ENCODE measurements around the gene GLB1L.
"Not testable (repeated sequence)": the region's sequence is repeated elsewhere in the genome, so short reads cannot be mapped to it uniquely, and the experiment has no call there.

Gene GLB1L

DNA sequence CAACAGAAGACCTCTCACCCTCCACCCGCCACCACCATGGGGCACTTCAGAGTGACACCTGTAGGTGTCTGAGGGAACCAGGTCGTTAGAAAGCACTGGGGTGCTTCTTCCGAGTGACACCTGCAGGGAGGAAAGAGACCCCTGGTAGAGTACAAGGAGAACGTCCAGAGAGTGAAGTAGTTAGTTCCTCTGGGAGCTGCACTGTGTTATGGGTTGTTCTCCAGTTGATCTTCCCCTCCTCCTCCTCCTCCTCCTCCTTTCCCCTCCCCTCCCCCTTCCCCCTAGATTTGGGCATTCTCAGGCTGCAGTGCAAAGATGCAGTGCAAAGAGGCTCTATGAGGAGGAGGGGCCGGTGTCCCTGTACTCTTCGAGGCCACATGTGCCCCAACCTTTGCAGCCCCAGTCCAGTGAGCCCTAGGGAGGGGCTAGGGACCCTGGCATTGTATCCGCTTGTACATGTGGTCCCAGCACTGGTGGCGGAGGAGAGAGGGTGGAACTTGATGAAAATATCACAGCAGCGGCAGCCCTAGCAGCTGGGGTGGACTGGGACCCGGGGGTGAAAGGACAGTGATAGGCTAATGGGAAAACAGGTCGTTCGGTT, 34.8 kb upstream of the GLB1L start:
- DNase-seq, result no peak

DNA sequence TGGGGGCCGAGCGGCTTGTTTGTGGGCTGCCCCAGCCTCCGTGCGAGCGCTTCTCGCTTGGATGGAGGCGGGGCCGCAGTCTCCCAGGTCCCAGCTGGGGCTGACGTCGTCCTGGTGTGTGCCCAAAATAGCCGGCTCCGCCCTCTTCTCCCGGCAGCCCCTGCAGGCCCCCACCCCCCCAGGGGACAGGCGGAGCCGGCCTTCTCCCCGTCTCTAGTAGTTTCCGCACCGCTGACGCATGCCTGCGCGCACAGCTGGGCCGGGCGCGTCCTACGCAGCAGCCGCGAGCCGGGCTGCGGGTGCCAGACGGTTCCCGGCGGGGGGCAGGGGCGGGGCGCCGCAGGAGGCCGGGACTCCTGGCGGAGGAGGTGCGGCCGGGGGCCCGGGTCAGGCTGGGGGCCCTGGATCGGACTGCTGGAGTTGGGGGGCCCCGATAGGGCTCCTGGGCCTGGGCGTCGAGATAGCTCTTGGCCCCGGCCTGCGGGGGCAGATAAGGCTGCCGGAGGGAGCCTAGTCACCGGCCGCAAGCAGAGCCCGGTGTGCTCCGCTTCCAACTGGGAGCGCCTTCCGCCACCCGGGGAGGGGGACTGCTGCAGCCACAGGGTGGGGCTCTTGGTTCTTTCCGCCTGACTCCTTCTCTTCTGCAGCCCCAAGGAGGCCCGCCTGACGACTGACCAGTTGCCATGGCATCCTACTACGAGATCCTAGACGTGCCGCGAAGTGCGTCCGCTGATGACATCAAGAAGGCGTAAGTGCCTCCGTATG, 34.1 kb upstream of the GLB1L start, which contains the start of gene DNAJB2:
Gene DNAJB2, plus strand, starts transcription at position 216 of the 765 bp plus-strand sequence. Its CDS starts 468 bp downstream, at position 684.
- peak; percentile 98 for DNase-seq

DNA sequence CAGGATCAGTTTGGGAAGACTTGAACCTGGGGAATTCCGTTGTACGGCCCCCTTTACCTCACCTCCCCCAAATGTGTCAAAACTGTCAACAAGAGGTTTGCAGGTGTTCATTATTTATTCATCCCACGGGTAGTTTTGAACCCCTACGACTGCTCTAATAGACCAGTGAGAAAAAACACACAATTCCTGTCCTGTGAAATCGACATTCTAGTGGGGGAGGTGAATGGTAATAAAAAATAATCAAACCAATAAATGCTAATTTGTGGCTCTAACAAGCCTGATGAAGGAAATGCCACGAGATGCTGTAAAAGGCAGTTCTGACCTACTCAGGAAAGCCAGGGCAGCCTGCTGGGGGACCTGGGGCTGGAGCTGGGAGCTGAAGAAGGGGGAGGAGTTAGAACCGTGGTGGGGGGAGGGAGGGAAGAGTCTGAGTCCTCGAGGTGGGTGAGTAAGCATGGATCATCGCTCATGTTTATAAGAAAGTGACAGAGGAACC, 33.5 kb upstream of the GLB1L start:
- DNase-seq, result no peak

DNA sequence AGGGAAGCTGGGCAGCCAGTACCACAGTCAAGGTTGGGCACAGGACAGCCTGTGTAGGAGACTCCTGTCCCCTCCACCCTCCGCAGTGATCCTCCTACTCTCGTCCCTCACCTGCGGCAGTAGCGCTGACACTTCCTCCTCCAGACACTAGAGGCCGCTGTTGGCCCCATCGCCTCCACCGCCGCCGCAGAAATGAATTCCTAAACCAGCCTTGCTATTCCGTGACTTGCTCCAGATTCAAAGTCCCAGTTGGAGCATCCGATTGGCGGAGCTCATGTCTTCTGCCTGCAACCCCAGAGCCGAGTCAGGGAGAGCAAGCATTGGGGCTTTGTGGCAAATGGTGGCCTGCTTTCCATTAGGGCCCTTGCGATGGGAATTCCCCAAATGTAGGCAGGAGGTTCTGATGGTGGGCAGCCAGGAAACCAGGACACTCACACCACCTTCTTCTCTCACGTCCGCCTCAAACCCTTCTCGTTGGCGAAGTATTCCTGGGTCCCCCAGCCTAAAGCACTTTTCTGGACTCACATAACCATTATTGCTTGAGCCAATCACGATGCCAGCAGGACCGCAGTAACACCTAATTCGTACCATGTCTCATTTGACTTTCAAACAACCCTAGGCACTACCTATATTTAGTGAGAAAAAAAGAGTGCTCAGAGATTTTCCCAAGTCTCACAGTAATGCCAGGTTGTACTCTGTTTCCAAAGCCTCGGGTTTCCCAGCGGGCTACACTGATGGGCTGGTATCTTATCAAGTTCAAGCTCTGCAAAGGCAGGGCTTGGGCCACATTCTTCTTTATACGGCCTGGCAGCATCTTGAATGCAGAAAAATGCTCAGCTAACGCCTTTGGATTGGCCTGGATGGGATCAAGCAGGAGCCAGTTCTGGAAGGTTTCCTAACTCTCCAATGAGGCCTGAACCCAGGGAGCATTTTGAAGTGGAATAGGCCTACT, 32.7 kb upstream of the GLB1L start:
- DNase-seq, result peak; percentile 69

DNA sequence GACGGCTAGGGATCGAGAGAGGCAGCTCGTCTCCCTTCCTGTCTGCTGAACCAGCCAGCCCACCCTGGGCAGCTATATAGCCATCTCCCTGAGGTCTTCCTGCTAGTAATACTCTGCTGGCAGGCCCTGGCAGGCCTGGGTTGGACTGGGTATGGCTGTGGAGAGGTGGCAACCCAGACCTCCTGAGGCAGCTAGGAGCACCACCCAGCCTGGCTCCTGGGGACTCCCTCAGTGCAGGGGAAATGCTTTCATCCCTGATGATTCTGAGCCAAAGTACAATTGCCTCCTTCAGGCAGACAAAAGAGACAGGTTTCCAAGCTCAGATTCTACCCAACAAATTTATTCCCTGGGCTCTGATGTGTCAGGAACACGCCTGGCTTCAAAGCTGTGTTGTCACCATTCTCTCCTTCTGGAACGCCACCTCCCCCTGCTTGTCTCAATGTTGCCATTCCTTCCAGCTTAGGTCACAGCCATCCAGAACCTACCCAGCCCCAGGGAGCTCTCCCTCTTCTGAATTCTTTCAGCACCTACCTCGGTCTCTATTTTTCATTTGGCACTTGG, 29.2 kb upstream of the GLB1L start:
- DNase-seq, result no peak

DNA sequence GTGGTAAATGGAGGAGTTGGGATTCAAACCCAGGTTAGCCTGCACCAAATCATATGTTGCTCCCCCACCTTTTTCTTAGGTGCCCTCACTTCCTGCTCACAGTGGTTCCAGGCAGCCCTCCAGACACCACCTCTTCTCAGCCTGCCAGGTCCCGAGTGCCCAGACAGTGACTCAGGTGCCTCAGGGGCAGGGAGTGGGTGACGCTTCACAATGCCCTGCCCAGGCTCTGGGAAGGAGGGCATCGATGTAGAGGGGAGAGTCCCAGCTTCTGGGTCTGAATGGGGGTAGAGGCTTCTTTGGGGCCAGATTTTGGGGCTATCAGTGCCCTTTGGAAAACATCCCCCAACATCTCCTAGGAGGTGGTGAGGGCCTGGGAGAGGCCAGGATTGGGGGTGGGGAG, 28.7 kb upstream of the GLB1L start:
- DNase-seq, result no peak

DNA sequence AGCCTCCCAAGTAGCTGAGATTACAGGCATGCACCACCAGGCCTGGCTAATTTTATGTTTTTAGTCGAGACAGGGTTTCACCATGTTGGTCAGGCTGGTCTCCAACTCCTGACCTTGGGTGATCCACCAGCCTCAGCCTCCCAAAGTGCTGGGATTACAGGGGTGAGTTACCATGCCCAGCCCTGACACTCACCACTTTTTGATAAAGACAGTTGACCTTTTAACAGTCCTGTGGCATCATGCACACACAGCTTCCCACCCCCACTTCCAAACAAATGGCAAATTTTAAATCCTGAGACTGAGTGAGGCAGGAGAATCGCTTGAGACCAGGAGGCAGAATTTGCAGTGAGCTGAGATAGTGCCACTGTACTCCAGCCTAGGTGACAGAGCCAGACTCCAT, 27.8 kb upstream of the GLB1L start:
- no peak for DNase-seq

DNA sequence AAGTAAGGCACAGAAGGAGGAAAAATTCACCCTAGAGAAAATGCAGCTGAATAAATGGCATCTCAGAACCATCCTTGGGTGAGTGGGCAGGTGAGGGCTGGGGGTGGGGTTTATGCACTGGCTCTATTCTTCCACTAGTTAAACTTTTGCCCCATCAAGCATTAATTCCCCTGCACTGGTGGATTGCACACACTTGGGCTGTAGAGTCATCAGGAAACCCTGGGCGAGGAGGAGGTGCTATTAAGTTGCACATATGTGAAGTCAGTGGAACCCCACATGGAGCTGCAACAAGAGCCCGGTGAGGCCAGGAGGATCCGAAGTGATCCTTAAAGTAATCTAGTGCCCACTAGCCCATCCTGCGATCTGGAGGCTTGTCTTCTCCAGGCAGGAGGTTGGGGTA, 27.1 kb upstream of the GLB1L start:
- no peak for DNase-seq

DNA sequence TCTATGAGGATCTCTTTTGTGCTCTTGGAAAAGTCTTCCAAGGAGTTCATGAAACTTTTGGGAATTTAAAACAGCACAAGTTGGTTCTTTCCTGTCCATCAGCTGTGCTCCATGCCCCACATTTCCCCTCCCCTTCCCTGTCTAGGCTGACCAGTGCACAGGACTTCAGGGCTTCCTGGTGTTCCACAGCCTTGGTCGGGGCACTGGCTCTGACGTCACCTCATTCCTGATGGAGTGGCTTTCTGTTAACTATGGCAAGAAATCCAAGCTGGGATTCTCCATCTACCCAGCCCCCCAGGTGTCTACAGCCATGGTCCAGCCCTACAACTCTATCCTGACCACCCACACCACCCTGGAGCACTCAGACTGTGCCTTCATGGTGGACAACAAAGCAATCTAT, 25.8 kb upstream of the GLB1L start:
- no peak for DNase-seq

DNA sequence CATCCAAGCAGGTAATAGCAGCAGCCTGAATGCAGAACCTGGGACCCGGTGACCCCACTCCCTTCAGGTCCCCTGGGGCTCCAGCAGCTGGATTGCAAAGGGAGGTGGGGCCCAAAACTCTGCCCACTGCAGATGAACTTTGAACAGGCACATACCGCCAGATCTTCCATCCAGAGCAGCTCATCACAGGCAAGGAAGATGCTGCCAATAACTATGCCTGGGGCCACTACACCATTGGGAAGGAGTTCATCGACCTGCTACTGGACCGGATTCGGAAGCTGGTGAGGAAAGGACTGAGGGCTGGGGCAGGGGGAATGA, 24.8 kb upstream of the GLB1L start:
- no peak for DNase-seq

DNA sequence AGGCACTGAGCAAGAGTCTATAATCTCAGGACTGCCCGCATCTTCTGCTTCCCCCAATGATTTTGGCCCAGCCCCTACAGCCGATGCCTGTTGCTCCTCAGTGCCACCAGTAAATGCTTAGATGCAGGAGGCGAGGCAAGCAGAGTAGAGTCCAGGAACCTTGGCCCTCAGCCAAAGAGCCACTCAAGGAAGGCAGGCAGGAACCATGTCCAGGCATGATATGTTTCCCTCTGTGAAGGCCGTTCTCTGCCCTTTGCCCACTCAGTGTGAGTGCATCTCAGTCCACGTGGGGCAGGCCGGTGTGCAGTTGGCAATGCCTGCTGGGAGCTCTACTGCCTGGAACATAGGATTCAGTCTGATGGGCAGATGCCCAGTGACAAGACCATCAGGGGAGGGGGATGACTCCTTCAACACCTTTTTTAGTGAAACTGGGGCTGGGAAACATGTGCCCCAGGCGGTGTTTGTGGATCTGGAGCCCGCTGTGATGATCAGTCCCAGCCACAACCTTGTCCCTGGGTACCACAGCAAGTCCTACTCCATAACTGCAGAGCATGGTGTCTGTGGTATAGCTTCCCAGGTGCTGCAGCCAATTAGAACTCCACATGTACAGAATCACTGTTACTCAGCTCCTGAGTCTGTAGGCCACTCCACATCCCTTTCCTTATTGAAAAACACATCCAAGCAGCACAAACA, 24.3 kb upstream of the GLB1L start:
- peak; percentile 43 for DNase-seq

DNA sequence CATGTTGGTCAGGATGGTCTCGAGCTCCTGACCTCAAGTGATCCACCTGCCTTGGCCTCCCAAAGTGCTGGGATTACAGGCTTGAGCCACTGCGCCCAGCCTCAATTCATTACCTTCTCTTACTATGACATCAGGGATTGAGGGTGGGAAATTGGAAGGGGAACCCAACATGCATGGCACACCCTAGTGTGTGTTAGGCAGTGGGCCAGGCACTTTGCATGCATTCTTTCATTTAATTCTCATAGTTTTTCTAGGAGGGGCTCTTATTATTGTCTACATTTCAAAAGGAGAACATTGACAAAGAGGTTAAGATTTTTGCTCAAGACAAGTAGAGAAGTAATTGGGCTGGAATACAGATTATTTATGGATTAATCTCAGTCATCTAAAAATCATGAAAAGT, 23.1 kb upstream of the GLB1L start:
- no peak for DNase-seq

DNA sequence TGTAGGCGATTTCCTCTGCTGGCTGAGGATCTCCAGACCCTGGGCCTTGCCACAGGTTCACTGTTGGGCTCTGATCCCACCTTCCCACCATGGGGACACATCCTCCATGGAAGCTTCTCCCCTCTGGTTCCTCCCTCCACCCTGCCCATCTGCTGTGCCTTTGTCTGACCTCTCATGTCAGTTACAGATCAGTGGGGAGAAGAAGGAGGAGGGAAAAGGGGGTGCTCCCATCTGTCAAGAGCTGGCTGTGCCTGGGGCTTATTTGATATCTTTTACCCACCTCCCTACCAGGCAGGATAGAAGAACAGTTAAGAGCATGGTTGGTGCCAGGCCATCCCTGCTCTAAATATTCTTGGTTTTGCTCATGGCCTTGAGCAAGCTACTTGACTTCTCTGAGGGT, 21.6 kb upstream of the GLB1L start:
- DNase-seq, result no peak

DNA sequence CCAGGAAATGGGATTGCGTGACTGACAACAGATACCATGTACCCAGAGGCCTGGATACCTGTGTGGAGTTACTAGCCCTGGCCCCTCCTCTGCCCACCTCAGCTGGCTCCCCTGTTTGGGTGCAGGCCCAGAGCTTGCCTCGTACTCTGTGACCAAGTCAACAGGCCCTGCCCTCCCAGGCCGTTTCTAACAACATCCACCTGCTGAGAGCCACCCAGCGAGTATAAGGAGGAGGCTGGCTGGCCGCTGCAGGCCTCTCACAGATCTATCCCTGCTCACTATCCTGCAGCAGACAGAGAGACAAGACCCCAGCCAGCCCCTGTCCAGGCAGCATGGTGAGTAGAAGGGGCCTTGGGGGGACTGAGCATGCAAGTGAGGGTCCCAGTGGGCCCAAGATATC, 21.0 kb upstream of the GLB1L start:
- DNase-seq, result no peak

DNA sequence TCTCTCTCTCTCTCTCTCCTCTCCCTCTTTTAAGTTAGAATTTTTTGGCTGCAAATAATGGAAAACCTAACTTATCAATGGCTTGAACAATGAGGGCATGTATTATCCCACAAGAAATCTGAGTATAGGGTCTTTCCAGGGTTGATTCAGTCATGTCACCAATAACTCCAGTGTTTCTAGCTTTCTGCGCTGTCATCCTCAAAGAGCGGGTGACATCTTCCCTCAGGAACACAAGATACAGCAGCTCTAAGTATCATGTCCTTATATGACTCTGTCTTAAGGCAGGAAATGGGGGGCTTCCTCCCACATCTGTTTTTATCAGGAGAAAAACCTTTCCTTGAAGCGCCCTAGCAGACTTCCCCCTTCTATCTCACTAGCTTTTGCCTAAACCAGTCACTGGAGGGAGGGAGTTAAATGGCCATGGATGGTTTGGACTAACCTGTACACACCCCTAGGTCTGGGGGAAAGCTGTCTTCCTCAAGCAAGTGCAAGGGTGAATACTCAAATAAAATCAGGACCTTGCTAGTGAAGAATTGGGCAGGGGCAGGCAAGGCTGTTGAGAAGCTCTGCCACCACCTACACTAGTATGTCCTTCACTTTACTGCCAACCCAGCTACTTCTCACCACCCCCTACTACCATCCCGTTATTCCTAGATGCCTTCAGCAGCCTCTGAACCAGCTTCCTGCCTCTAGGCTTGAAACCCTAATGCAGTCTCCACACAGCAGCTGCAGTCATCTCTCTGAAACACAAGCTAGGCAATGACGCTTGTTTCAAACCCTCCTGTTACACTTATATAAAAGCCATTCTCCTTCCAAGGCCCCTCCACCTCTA, 16.0 kb upstream of the GLB1L start:
- DNase-seq, result no peak

DNA sequence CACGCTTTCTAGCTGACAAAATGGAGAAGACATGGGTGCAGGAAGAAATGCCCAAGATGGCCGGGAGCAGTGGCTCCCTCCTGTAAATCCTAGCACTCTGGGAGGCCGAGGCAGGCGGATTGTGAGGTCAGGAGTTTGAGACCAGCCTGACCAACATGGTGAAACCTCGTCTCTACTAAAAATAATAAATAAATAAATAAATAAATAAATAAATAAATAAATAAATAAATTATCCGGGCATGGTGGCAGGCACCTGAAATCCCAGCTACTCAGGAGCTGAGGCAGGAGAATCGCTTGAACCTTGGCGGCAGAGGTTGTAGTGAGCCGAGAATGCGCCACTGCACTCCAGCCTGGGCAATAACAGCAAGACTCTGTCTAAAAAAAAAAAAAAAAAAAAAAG, 13.7 kb upstream of the GLB1L start:
- not testable (repeated sequence) for DNase-seq

DNA sequence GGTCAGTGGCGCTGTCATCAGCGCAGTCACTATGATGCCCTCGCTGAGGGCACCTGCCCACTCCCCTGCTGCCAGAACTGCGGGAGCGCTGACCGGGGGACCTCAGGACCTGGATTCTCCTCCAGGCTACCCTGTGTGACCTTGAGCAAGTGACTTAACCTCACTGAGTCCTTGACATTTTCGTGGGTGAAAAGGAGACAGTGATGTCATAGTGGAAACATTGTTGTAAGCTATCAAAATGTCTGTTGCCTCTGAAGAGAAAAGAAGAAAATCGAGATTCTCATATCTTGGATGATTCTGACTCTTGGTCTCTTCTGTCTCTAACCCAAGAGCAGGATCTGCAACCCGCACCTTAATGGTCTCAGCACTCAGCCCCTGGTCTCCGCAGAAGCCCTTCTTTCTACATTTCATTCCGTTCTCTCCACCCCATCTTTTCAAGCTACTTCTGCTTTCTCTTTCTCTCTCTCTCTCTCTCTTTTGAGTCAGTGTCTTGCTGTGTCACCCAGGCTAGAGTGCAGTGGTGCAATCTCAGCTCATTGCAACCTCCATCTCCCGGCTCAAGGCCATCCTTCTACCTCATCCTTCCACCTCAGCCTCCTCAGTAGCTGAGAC, 9.5 kb upstream of the GLB1L start:
- no peak for DNase-seq

DNA sequence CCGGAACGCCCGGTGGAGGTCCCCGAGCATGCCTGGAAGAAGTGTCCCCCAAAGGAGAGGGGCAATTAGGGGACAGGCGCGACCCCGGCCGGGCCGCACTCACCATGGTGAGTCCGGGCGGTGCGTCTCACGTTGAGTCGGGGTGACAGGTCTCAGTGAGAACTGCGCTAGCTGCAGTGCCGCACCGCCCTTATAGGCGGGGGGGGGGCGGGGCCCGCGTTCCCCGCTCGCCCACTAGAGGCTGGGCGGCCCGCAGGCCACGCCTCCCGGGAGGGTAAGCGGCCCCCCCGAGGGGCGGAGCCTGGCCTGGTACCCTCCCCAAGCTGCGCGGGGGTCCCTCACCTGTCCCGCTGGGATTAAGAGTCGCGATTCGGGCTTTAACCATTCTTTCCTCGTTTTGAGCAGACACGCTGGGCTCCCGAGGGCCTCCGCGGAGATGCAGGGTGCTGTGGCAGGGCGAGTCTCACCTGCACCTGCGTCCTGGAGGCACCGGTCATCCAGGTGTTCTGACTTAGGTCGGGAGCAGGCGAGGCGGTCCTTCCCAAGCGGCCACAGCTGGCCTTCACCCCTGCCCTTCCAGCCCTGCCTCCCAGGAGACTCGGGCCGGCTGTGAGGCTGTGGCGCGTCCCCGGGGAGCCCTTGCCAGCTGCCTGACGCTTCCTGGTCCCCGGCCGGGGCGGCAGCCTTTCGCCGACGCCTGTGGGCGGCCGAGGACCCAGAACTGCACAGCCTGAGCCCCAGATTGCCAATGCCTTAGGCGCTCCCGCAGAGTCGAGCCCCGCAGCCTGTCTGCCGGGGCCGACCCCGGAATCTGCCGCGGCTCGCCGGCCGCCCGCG, 8.7 kb upstream of the GLB1L start, which contains the start of gene TUBA4A:
Gene TUBA4A, minus strand, starts transcription at position 166 of the 837 bp plus-strand sequence. Its CDS starts 60 bp downstream, at position 106.
- peak; percentile 79 for DNase-seq

DNA sequence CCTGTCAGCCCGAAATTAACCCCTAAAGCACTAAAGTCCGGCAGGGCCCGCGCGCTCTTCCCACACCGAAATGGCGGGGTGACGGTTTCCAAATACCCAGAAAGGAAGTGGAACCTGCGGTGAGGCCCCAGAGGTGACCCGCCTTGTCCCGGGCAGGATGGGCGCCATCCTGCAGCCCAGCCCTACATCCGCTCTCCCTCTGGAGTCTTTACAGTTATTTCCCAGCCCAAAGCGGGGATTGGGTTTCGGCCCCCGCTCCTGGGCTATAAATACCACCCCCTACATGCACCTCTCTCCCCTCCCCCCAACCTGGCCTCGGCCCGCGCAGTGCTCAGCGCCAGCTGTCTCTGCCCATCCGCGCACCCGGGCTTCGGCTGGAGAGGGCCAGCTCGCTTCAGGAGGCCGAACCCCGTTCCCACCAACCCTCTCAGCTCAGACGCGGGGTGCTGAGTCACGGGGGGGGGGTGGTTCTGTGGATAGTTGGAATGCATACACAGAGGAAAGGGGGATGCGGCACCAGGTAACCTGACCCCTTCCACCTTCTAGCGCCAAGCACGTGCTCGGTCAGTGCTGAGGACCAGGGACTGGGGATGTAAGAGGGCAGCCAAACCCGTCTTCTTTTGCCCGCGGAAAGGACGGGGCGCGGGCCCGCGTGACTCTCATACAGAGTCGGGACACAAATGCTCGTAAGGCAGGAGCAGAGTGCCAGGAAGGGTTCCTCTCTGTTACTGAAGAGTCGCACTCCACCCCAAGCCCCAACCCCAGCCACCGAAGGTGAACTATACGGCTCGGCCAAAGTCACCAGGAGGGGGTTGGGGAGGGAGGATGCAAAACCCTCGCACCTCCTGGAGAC, 7.9 kb upstream of the GLB1L start, which contains the start of gene TUBA4B:
Gene TUBA4B, plus strand, starts transcription at position 344 of the 853 bp plus-strand sequence. Its CDS starts 165 bp downstream, at position 509.
- peak; percentile 16 for DNase-seq

Data from COR-L47 (cell line).